DND-41 (cell line): ENCODE data around the gene NXPE3.
A peak's percentile ranks its signal among the peaks of the same experiment; 100 is the strongest.

Experiments used
- ATAC-seq: fragments of 200-7000 bp; cut with Tn5 transposase; 3 replicates; pipeline ENCODE4 v1.9.1; 2021; ENCODE audit warnings: low read depth; ENCODE audit not compliant: insufficient read depth
- DNase-seq: peaks from one replicate; pipeline ENCODE4 v3.0.0-alpha.2; 2020
- H2AFZ ChIP-seq: 2 replicates; pipeline ENCODE4 v1.6.0; 2012; ENCODE audit warnings: low read depth, low read length
- H3K27ac ChIP-seq: 2 replicates; pipeline ENCODE4 v1.5.1; 2012; ENCODE audit warnings: low read length, inconsistent platforms
- H3K27me3 ChIP-seq: fragments of 200-600 bp; sonication (generic); 2 replicates; pipeline ENCODE4 v1.6.0; 2012; ENCODE audit warnings: low read length, mild to moderate bottlenecking, inconsistent platforms; ENCODE audit not compliant: insufficient read depth, poor library complexity
- H3K36me3 ChIP-seq: 2 replicates; pipeline ENCODE4 v1.5.1; 2012; ENCODE audit warnings: low read length, inconsistent platforms; ENCODE audit not compliant: insufficient read depth
- H3K4me1 ChIP-seq: 2 replicates; pipeline ENCODE4 v1.5.1; 2012; ENCODE audit warnings: mild to moderate bottlenecking, low read length; ENCODE audit not compliant: insufficient read depth
- H3K4me2 ChIP-seq: 2 replicates; pipeline ENCODE4 v1.6.0; 2012; ENCODE audit warnings: mild to moderate bottlenecking, moderate library complexity, low read length, inconsistent platforms; ENCODE audit not compliant: insufficient read depth
- H3K4me3 ChIP-seq, 2 experiments: fragments of 200-600 bp in 1 of 2; shearing (Covaris generic) in 1 of 2; 2 replicates each; pipeline ENCODE4 v1.5.1; 2012 to 2016; ENCODE audit warnings: inconsistent platforms in 2 of 2, low read length in 2 of 2, mild to moderate bottlenecking in 2 of 2, low read depth in 1 of 2, moderate library complexity in 1 of 2
- H3K79me2 ChIP-seq: 2 replicates; pipeline ENCODE4 v1.6.0; 2012; ENCODE audit warnings: low read length, inconsistent platforms; ENCODE audit not compliant: insufficient read depth
- H3K9ac ChIP-seq: 2 replicates; pipeline ENCODE4 v1.6.0; 2012; ENCODE audit warnings: low read depth, mild to moderate bottlenecking, inconsistent platforms, low read length, moderate library complexity
- H3K9me3 ChIP-seq: 2 replicates; pipeline ENCODE4 v1.5.1; 2012; ENCODE audit warnings: low read length, moderate library complexity, mild to moderate bottlenecking, inconsistent platforms; ENCODE audit not compliant: insufficient read depth, severe bottlenecking
- H4K20me1 ChIP-seq: 2 replicates; pipeline ENCODE4 v1.6.0; 2012; ENCODE audit warnings: low read length; ENCODE audit not compliant: insufficient read depth
- CTCF ChIP-seq: IDR thresholded peaks from 2 replicates; pipeline ENCODE4 v1.5.1; 2012; ENCODE audit warnings: borderline replicate concordance, low read length, moderate library complexity, mild to moderate bottlenecking; ENCODE audit not compliant: poor library complexity, severe bottlenecking; ENCODE audit errors: extremely low read depth
- EZH2 ChIP-seq: IDR thresholded peaks from 3 replicates; pipeline ENCODE4 v1.6.1; 2012; ENCODE audit warnings: borderline replicate concordance, low read depth, mild to moderate bottlenecking, moderate library complexity, low read length, inconsistent platforms; ENCODE audit not compliant: severe bottlenecking

NXPE3 gene

GRCh38 chr3:101813817-101814440 lies 34.9 kb downstream of the NXPE3 start:
- no peak overlapping the region for H3K9ac ChIP-seq
- ATAC-seq, result no peak
- no peak overlapping the region for H3K27ac ChIP-seq
- peaks cover 21% of the 10 kb centered on the region for H3K4me1 ChIP-seq
- no peaks in the 10 kb centered on the region for H3K9me3 ChIP-seq
- no peak overlapping the region for H3K4me3 ChIP-seq
- H3K79me2 ChIP-seq, result no peaks in the 10 kb centered on the region
- TF ChIP-seq EZH2, result no peak
- peak; percentile 65 for TF ChIP-seq CTCF
- no peak overlapping the region for H3K4me2 ChIP-seq
- H3K36me3 ChIP-seq, result peaks cover 16% of the 10 kb centered on the region; the same call in 1 of the 2 replicates
- 0 out of 2 replicates have a peak, but pooled peaks cover under 1% of the 10 kb centered on the region for H4K20me1 ChIP-seq
- no peak for DNase-seq
- H3K27me3 ChIP-seq, result no peaks in the 10 kb centered on the region
- H2AFZ ChIP-seq, result no peak overlapping the region

- DNase-seq, result no peak
- Histone ChIP-seq H3K79me2 (no peaks in the 10 kb centered on the region), H3K9ac (no peak overlapping the region), H3K27ac (no peak overlapping the region), H3K4me1 (peaks cover 12% of the 10 kb centered on the region), H3K27me3 (no peaks in the 10 kb centered on the region), H4K20me1 (no peaks in the 10 kb centered on the region), H3K4me3 (no peak overlapping the region), H2AFZ (no peak overlapping the region), H3K36me3 (peaks cover 21% of the 10 kb centered on the region; the same call in 1 of the 2 replicates), H3K9me3 (no peaks in the 10 kb centered on the region), H3K4me2 (no peak overlapping the region)
- no peak for ATAC-seq
- TF ChIP-seq CTCF (no peak), EZH2 (no peak)
Observed at GRCh38 chr3:101814835-101815234, 35.8 kb downstream of the NXPE3 start.

- Histone ChIP-seq H3K4me1 (no peaks in the 10 kb centered on the region), H3K36me3 (peaks cover 35% of the 10 kb centered on the region; the same call in 1 of the 2 replicates), H3K9me3 (no peaks in the 10 kb centered on the region), H3K79me2 (no peaks in the 10 kb centered on the region), H3K27me3 (no peaks in the 10 kb centered on the region), H3K4me2 (no peak overlapping the region), H3K9ac (no peak overlapping the region), H3K4me3 (no peak overlapping the region), H3K27ac (no peak overlapping the region), H2AFZ (no peak overlapping the region), H4K20me1 (no peaks in the 10 kb centered on the region)
- TF ChIP-seq EZH2 (no peak), CTCF (no peak)
- no peak for ATAC-seq
- DNase-seq, result no peak
Observed at GRCh38 chr3:101816215-101817149, 37.5 kb downstream of the NXPE3 start.
